ENCODE results near the gene SPATA3. TPM values are rescaled to one million over a fixed set of nuclear protein-coding genes. Genes with fewer than 3 reads are reported as not detected.
"Not testable (repeated sequence)": the region's sequence is repeated elsewhere in the genome, so short reads cannot be mapped to it uniquely, and the experiment has no call there.

Gene SPATA3
- total RNA-seq, 1 donor from 2014 or later, result not detected

- H3K27me3 ChIP-seq, result no peaks in the 10 kb centered on the region
- TF ChIP-seq CTCF (IDR thresholded peaks at IDR 0.05) (no peak), POLR2AphosphoS5 (IDR thresholded peaks at IDR 0.05; ENCODE audit: insufficient read depth in 1 of 2, low read depth in 1 of 2) (no peak), POLR2A (IDR thresholded peaks at IDR 0.05) (no peak)
Measured at GRCh38 chr2:230958820-230959756, 36.8 kb upstream of the SPATA3 start.

GRCh38 chr2:230960026-230960425 lies 35.9 kb upstream of the SPATA3 start:
- H3K9me3 ChIP-seq, result no peaks in the 10 kb centered on the region
- no peak for DNase-seq (ENCODE audit: extremely low spot score in 2 of 2)
- H3K27ac ChIP-seq, result no peak overlapping the region
- H3K4me1 ChIP-seq, result peaks cover 15% of the 10 kb centered on the region
- intact Hi-C loops (cut with DNase I), result no loop called here
- H3K36me3 ChIP-seq, result no peaks in the 10 kb centered on the region
- no peaks in the 10 kb centered on the region for H3K27me3 ChIP-seq
- TF ChIP-seq POLR2AphosphoS5 (IDR thresholded peaks at IDR 0.05; ENCODE audit: insufficient read depth in 1 of 2, low read depth in 1 of 2) (no peak), POLR2A (IDR thresholded peaks at IDR 0.05) (no peak), CTCF (IDR thresholded peaks at IDR 0.05) (no peak)
- H3K4me3 ChIP-seq, result no peak overlapping the region

More at GRCh38 chr2:230958820-230959756, 36.8 kb upstream of the SPATA3 start:
- intact Hi-C loops (cut with DNase I), result no loop called here
- H3K4me1 ChIP-seq, result peaks cover 15% of the 10 kb centered on the region
- no peaks in the 10 kb centered on the region for H3K9me3 ChIP-seq
- no peak overlapping the region for H3K4me3 ChIP-seq
- no peaks in the 10 kb centered on the region for H3K36me3 ChIP-seq
- DNase-seq (ENCODE audit: extremely low spot score in 2 of 2), result no peak
- no peak overlapping the region for H3K27ac ChIP-seq

GRCh38 chr2:230961091-230961491 lies 34.8 kb upstream of the SPATA3 start:
- Histone ChIP-seq H3K27ac (no peak overlapping the region), H3K9me3 (no peaks in the 10 kb centered on the region), H3K36me3 (no peaks in the 10 kb centered on the region), H3K27me3 (no peaks in the 10 kb centered on the region), H3K4me1 (peaks cover 15% of the 10 kb centered on the region), H3K4me3 (no peak overlapping the region)
- no peak for DNase-seq (ENCODE audit: extremely low spot score in 2 of 2)
- intact Hi-C loops (cut with DNase I), result no loop called here
- no peak for TF ChIP-seq POLR2AphosphoS5 (IDR thresholded peaks at IDR 0.05; ENCODE audit: insufficient read depth in 1 of 2, low read depth in 1 of 2)
- no peak for TF ChIP-seq CTCF (IDR thresholded peaks at IDR 0.05)
- no peak for TF ChIP-seq POLR2A (IDR thresholded peaks at IDR 0.05)

GRCh38 chr2:230964136-230964730 lies 31.7 kb upstream of the SPATA3 start:
- TF ChIP-seq POLR2A (IDR thresholded peaks at IDR 0.05) (no peak), POLR2AphosphoS5 (IDR thresholded peaks at IDR 0.05; ENCODE audit: insufficient read depth in 1 of 2, low read depth in 1 of 2) (no peak), CTCF (IDR thresholded peaks at IDR 0.05) (no peak)
- DNase-seq (ENCODE audit: extremely low spot score in 2 of 2), result no peak
- Histone ChIP-seq H3K4me1 (no peaks in the 10 kb centered on the region), H3K9me3 (no peaks in the 10 kb centered on the region), H3K4me3 (no peak overlapping the region), H3K27me3 (no peaks in the 10 kb centered on the region), H3K27ac (no peak overlapping the region), H3K36me3 (no peaks in the 10 kb centered on the region)
- intact Hi-C loops (cut with DNase I), result no loop called here

- no peak for TF ChIP-seq POLR2AphosphoS5 (IDR thresholded peaks at IDR 0.05; ENCODE audit: insufficient read depth in 1 of 2, low read depth in 1 of 2)
- TF ChIP-seq POLR2A (IDR thresholded peaks at IDR 0.05), result no peak
- no peak for TF ChIP-seq CTCF (IDR thresholded peaks at IDR 0.05)
- no peak for DNase-seq (ENCODE audit: extremely low spot score in 2 of 2)
- Histone ChIP-seq H3K9me3 (no peaks in the 10 kb centered on the region), H3K4me1 (no peaks in the 10 kb centered on the region), H3K4me3 (no peak overlapping the region), H3K27ac (no peak overlapping the region), H3K27me3 (no peaks in the 10 kb centered on the region), H3K36me3 (no peaks in the 10 kb centered on the region)
- intact Hi-C loops (cut with DNase I), result no loop called here
Measured at GRCh38 chr2:230967113-230967512, 28.8 kb upstream of the SPATA3 start.

GRCh38 chr2:230968314-230968713 lies 27.6 kb upstream of the SPATA3 start:
- H3K9me3 ChIP-seq; H3K27ac ChIP-seq; H3K4me3 ChIP-seq; DNase-seq (ENCODE audit: extremely low spot score in 2 of 2); H3K36me3 ChIP-seq; H3K27me3 ChIP-seq; H3K4me1 ChIP-seq; intact Hi-C loops (cut with DNase I): not testable (repeated sequence)
